Right atrium auricular region (tissue), 2 donors: ENCODE data around the gene SLC24A4. TPM values are rescaled to one million over a fixed set of nuclear protein-coding genes. Genes with fewer than 3 reads are reported as not detected.
"Not testable (repeated sequence)": the region's sequence is repeated elsewhere in the genome, so short reads cannot be mapped to it uniquely, and the experiment has no call there.

Source experiments
- DNase-seq: peaks from one replicate; pipeline ENCODE4 v3.0.0-alpha.2; 2019; ENCODE audit warnings: low spot score
- H3K27ac ChIP-seq, 2 donors: fragments of 200-600 bp; sonication (generic); 1 replicate in 1 of 2; 2 replicates in 1 of 2; pipeline ENCODE4 v1.5.1; 2016 to 2019
- H3K27me3 ChIP-seq, 2 donors: fragments of 200-600 bp; sonication (generic); one replicate each; pipeline versions ENCODE4 v1.5.1 to v1.6.0; 2017 to 2019
- H3K36me3 ChIP-seq: fragments of 200-600 bp; sonication (generic); one replicate; pipeline ENCODE4 v1.5.1; 2016
- H3K4me1 ChIP-seq, 2 donors: fragments of 200-600 bp; sonication (generic); one replicate each; pipeline versions ENCODE4 v1.5.1 to v1.6.0; 2017 to 2019
- H3K4me3 ChIP-seq, 2 donors: fragments of 200-600 bp; sonication (generic); 1 replicate in 1 of 2; 2 replicates in 1 of 2; pipeline ENCODE4 v1.5.1; 2017 to 2019; ENCODE audit warnings: mild to moderate bottlenecking in 1 of 2, moderate library complexity in 1 of 2
- H3K9me3 ChIP-seq, 2 donors: fragments of 200-600 bp; sonication (generic); one replicate each; pipeline ENCODE4 v1.5.1; 2019
- CTCF ChIP-seq, 2 donors: fragments of 200-600 bp; sonication (generic); IDR thresholded peaks; one replicate each; pipeline ENCODE4 v1.5.1; 2019; ENCODE audit warnings: antibody characterized with exemption in 2 of 2
- total RNA-seq, 2 donors: library from RNA; depleted of rRNA; stranded (reverse); fragments of >200 nt; gene quantifications; one replicate each; pipeline ENCODE4 v1.1.0, GENCODE V29; 2016

SLC24A4 gene
- total RNA-seq, 2 donors from 2014 or later, result 0.04 to 0.24 TPM

- Histone ChIP-seq H3K4me1 (peaks cover 0 to 21% of the 10 kb centered on the region in 2 donors), H3K27ac (no peak overlapping the region), H3K9me3 (no peaks in the 10 kb centered on the region), H3K36me3 (no peaks in the 10 kb centered on the region), H3K4me3 (no peak overlapping the region), H3K27me3 (no peaks in the 10 kb centered on the region)
- TF ChIP-seq CTCF (IDR thresholded peaks at IDR 0.05), result no peak
- DNase-seq, result no peak
These were observed 209.7 kb downstream of the SLC24A4 start for GRCh38 chr14:92532490-92533163.

- H3K4me1 ChIP-seq, result peaks cover 0 to 42% of the 10 kb centered on the region in 2 donors
- H3K9me3 ChIP-seq, result no peaks in the 10 kb centered on the region
- no peak overlapping the region for H3K4me3 ChIP-seq
- H3K27me3 ChIP-seq, result no peaks in the 10 kb centered on the region
- DNase-seq, result no peak
- no peak for TF ChIP-seq CTCF (IDR thresholded peaks at IDR 0.05)
- H3K27ac ChIP-seq, result no peak overlapping the region
- no peaks in the 10 kb centered on the region for H3K36me3 ChIP-seq
These were observed 212.1 kb downstream of the SLC24A4 start for GRCh38 chr14:92534932-92535643.

DNA sequence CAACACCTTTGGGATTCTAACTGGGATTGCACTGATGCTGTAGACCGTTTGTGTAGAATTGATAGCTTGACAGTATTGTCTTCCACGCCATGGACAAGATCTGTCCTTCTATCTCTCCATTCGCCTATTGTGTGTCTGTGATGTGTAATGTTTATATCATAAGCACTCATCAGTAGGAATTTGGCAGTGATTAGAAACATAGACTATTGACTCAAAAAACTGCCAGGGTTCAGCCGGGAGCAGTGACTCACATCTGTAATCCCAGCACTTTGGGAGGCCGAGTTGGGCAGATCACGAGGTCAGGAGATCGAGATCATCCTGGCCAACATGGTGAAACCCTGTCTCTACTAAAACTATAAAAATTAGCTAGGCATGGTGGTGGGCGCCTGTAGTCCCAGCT, 213.3 kb downstream of the SLC24A4 start:
- not testable (repeated sequence) for H3K27me3 ChIP-seq, H3K36me3 ChIP-seq, H3K27ac ChIP-seq, H3K4me3 ChIP-seq, H3K9me3 ChIP-seq, DNase-seq
- H3K4me1 ChIP-seq, result peaks cover 0 to 52% of the 10 kb centered on the region in 2 donors

DNA sequence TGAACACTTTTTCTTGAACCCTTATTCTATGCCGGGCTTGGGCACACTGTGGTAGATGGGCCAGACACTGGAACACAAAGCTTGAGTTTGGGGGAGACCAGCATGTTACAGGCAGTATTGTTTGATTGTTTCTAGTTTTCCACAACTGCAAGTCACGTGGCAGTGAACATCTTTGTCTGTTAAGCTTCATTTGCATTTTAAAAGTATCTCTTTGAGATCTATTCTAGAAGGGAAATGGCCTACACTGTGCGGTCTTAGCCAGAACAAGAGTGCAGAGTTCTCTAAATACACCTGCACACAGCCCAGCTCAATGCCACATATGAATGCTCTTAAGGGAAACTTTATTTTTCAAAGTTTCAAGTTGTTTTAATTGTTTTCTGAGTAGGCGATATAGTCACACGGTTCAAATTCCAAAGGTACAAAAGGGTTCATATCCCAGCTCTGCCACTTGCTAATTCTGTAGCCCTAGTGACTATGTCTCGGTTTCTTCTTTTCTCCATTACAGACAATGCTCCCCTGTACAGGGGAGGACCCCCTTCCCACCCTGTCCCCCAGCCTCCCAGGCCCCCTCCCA, 215.5 kb downstream of the SLC24A4 start:
- H3K27ac ChIP-seq, result peak overlapping the region in 1 of 2 donors; percentile 85
- no peaks in the 10 kb centered on the region for H3K27me3 ChIP-seq
- H3K4me1 ChIP-seq, result peaks cover 0 to 39% of the 10 kb centered on the region in 2 donors
- H3K9me3 ChIP-seq, result no peaks in the 10 kb centered on the region
- no peak overlapping the region for H3K4me3 ChIP-seq
- H3K36me3 ChIP-seq, result no peaks in the 10 kb centered on the region
- no peak for TF ChIP-seq CTCF (IDR thresholded peaks at IDR 0.05)
- DNase-seq, result no peak

GRCh38 chr14:92539419-92539818, 216.5 kb downstream of the SLC24A4 start:
- DNase-seq, result no peak
- Histone ChIP-seq H3K27me3 (no peaks in the 10 kb centered on the region), H3K4me1 (peaks cover 0 to 43% of the 10 kb centered on the region in 2 donors), H3K36me3 (no peaks in the 10 kb centered on the region), H3K4me3 (no peak overlapping the region), H3K9me3 (no peaks in the 10 kb centered on the region), H3K27ac (peak overlapping the region; percentile 76 to 85)
- no peak for TF ChIP-seq CTCF (IDR thresholded peaks at IDR 0.05)

GRCh38 chr14:92539875-92540274, 216.9 kb downstream of the SLC24A4 start:
- Histone ChIP-seq H3K4me1 (peaks cover 0 to 43% of the 10 kb centered on the region in 2 donors), H3K4me3 (no peak overlapping the region)

More at GRCh38 chr14:92539875-92540274, 216.9 kb downstream of the SLC24A4 start:
- no peaks in the 10 kb centered on the region for H3K9me3 ChIP-seq
- peak overlapping the region; percentile 76 to 85 for H3K27ac ChIP-seq
- TF ChIP-seq CTCF (IDR thresholded peaks at IDR 0.05), result no peak
- no peaks in the 10 kb centered on the region for H3K36me3 ChIP-seq
- H3K27me3 ChIP-seq, result no peaks in the 10 kb centered on the region
- DNase-seq, result no peak
